GM21515 (cell line): ENCODE measurements around the gene DAAM2.

Source experiments
- ATAC-seq: cut with Tn5 transposase; IDR thresholded peaks from one replicate; pipeline ENCODE4 v1.9.1; 2021; ENCODE audit not compliant: unreplicated experiment

DAAM2 gene

DNA sequence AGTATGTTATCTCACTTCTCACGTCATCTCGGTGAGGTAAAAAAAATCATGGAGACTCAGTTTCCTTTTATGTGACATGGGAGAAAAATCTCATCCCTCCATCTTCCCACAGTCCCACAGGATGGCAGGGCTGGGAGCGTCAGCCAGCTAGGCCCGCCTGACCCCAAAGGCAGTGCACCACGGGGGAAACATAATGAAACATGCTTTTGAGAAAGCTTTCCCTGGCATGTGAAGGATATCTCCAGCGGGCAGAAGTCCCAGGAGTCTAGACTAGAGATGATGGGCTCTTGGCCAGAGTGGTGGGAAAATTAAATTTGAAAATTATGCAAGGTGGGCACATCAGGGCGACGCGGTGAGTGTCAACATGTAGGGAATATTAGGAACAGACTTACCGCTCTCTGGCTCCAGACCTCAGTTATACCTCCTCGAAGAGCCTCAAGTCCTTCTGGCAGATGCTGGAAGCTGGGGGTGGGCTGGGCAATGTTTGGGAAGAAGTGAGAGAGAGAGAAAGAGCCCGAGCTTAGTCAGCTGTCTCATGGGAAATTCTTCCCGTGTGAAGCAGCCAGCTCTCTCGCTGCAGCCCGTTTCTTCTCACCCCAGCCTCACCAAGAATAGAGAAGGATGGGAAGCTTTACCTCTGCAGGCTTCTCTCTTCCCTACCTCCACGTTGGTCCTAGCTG, 89.8 kb downstream of the DAAM2 start:
- no peak for ATAC-seq

- no peak for ATAC-seq
These were observed 90.3 kb downstream of the DAAM2 start for GRCh38 chr6:39882531-39882899.

DNA sequence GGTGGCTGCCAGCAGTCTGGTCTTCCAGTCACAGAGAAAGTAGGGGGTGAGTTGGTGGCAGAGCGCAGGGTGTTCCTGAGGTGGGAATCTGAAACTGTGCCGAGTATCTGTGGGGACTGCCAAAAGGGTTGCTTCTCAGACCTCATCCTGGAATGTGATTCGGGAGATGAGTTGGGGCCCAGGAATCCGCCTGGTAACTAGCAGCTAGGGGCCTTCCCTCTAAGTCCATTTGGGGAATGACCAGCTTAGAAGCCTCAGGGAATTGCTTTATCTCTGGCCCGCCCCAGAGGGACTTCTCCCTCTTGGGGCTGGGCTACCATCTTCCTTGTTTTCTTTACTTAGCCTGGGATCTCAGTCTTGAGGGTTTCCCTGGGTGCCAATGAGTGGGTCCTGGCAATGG, 92.5 kb downstream of the DAAM2 start:
- no peak for ATAC-seq

DNA sequence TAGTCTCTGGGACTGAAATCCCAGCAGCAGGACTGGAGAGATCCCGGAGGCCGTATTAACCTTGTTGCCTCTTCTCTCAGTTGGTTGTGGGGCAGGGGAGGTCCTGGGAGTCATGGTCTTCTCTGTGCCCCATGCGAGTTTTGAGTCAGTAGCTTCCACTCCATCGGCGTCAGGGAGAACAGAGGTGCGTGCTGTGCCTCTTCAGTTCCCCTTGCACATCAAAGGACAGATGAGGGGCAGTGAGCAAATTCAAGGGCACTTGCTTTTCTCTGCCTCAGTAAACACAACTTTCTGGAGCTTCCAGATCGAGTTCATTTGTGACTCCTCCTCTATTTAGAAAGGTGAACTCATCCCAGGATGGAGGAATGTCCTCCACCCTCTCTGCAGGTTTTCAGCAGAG, 93.5 kb downstream of the DAAM2 start:
- ATAC-seq = no peak

- no peak for ATAC-seq
These were observed 94.7 kb downstream of the DAAM2 start for GRCh38 chr6:39886871-39887270.

DNA sequence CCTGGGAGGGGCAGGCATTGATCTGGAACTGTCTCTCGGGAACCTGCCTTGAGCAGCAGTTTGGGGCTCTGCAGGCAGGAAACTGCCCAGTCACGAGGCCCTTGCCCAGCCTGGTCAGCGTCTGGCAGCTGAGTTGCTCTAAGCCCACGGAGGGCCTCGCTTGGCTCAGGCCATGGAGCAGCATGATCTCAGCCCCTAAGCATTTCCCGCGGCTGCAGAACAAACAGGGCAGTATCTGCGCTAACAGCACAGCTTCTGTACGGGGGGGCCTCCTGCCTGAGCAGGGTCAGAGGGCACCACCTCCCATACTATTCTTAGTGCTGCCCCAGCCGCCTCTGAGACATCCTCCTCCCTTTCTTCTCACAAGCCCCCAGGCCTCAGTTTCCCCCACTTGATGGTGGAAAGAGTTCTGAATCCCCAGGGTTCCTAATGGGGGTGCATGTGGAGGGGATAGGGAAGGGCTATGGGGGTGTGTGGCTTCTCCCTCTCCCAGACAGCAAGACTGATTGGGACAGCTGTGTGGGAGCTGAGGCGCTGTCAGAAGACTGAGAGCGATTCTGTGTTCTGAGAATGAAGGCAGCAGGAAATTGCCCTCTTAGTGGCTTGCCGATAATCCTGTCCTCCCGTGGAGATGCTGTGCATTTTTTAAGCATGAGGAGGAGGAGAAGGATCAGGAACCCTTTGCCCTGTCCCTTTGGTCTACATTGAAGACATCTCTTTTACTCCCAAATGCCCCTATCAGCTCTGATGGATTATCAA, 95.7 kb downstream of the DAAM2 start:
- no peak for ATAC-seq

- no peak for ATAC-seq
These were observed 97.1 kb downstream of the DAAM2 start for GRCh38 chr6:39889229-39889628.

GRCh38 chr6:39891353-39891752, 99.2 kb downstream of the DAAM2 start:
- ATAC-seq = no peak

DNA sequence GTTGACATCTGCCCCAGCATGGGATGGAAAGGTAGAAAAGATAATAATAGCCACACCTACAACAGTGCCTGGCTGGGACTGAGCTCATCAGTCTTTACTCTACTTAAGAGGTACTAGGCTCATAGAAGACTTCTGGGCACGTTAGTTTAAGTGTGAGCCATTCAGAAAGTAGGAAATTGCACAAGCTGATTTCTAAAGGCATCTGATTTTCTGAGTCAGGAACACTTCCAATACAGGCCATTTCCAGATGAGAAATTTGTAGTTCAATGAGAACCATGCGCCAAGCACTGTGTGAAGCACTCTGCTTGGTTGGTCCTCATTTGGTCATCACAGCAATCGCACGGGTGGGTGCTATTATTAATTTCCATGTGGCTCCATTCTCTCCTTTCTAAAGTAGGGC, 99.8 kb downstream of the DAAM2 start:
- no peak for ATAC-seq

- ATAC-seq = no peak
These were observed 100.4 kb downstream of the DAAM2 start for GRCh38 chr6:39892490-39893129.

DNA sequence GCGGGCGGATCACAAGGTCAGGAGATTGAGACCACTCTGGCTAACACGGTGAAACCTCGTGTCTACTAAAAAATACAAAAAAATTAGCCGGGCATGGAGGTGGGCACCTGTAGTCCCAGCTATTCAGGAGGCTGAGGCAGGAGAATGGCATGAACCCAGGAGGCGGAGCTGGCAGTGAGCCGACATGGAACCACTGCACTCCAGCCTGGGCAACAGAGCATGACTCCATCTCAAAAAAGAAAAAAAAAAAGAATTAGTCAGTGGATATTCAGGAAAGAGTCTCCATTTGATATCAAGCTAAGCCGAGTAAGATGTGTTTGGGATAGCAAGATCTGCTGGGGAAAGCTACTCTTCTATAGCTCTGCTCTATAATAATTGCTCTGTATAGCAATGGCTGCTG, 101.1 kb downstream of the DAAM2 start:
- no peak for ATAC-seq

GRCh38 chr6:39896701-39897100, 104.5 kb downstream of the DAAM2 start:
- no peak for ATAC-seq

DNA sequence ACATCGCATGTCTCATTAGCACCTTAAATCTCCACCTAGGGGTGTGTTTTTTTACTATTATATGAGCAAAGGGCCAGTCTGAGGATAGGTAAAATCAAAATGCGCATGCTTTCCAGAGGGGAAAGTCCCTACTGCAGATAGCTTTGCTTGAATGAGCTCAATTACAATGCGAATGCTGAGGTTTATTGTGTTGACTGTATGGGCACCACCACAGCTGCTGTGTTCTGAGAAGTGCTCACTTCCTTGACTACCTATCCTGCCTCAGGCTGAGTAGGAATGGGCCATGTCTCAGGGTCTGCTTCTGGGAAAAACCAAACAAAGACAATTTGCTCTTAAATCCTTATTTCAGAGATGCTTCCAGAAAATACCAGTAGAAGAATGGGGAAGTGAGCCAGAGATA, 105.5 kb downstream of the DAAM2 start:
- no peak for ATAC-seq

DNA sequence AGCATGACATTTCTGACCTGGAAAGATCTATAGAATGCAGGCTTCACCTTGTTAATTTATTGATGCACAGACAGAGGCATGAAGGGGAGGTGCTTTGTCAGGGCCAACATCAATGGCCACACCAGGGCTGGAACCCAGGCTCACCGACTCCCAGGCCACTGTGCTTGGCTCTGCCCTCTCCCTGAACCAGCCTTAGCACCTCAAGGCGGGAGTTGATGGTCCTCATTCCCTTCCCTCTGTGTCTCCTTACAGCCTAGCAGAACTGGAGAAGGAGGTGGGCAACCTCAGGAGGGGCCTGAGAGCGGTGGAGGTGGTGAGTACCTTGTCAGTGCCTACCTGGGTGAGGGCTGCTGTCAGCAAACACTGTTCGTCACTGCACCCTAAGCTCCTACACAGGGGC, 106.4 kb downstream of the DAAM2 start:
- no peak for ATAC-seq

GRCh38 chr6:39899554-39900295, 107.5 kb downstream of the DAAM2 start:
- ATAC-seq = no peak

GRCh38 chr6:39901116-39901655, 109.0 kb downstream of the DAAM2 start:
- ATAC-seq = no peak

DNA sequence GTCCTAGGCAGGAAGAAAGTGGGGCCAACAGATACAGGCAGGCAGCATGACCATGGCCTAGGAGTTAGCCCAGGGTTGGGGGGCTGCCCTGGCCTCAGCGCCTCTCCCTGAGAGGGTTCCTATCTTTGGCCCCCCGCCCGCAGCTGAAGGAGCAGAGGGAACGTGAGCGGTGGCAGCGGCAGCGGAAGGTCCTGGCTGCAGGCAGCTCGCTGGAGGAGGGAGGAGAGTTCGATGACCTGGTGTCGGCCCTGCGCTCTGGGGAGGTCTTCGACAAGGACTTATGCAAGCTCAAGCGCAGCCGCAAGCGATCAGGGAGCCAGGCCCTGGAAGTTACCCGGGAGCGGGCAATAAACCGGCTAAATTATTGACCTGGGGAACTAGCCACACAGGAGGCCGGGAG, 109.5 kb downstream of the DAAM2 start:
- ATAC-seq = no peak

- ATAC-seq = no peak
These were observed 110.0 kb downstream of the DAAM2 start for GRCh38 chr6:39902136-39902535.

GRCh38 chr6:39902786-39903465, 110.8 kb downstream of the DAAM2 start:
- ATAC-seq = no peak

DNA sequence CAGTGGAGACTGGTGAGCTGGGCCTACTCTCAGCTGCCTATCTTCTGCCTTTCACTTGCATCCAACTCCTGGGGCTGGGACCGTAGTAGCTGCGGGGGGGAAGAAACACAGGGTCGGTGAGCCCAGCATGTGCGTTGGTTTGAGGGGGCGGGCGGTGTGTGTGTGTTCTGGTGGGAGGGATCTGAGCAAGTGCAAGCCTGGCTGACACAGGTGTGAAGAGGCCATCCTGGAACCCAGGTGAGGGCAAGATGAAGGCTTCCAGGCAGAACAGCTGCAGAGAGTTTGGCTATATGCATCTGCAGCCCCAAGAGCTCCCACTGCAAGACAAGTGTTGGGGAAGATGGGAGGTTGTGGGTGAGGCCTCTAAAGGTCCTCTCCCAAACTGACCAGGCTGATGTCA, 111.5 kb downstream of the DAAM2 start:
- no peak for ATAC-seq
